CD4-positive, alpha-beta T cell treated with Interleukin-4 for 4 hours (primary cell): Measurements from ENCODE around the gene ZNF217.
"Not testable (repeated sequence)": the region's sequence is repeated elsewhere in the genome, so short reads cannot be mapped to it uniquely, and the experiment has no call there.

Experiments used
- DNase-seq: peaks from one replicate; pipeline ENCODE4 v3.0.0-alpha.2; 2020

Gene ZNF217

GRCh38 chr20:53621482-53622246 lies 28.0 kb upstream of the ZNF217 start:
- no peak for DNase-seq

- not testable (repeated sequence) for DNase-seq
Observed at GRCh38 chr20:53618490-53619000, 24.9 kb upstream of the ZNF217 start.

GRCh38 chr20:53617791-53618489 lies 24.3 kb upstream of the ZNF217 start:
- DNase-seq = no peak

GRCh38 chr20:53616489-53616888 lies 22.9 kb upstream of the ZNF217 start:
- not testable (repeated sequence) for DNase-seq

- DNase-seq = no peak
Observed at GRCh38 chr20:53613748-53614147, 20.1 kb upstream of the ZNF217 start.

GRCh38 chr20:53612289-53612688 lies 18.6 kb upstream of the ZNF217 start:
- not testable (repeated sequence) for DNase-seq

- no peak for DNase-seq
Observed at GRCh38 chr20:53611449-53611894, 17.8 kb upstream of the ZNF217 start.

GRCh38 chr20:53609491-53610445 lies 16.1 kb upstream of the ZNF217 start:
- DNase-seq = peak; percentile 81

GRCh38 chr20:53608456-53609452 lies 15.1 kb upstream of the ZNF217 start:
- no peak for DNase-seq

- DNase-seq = no peak
Observed at GRCh38 chr20:53608071-53608455, 14.4 kb upstream of the ZNF217 start.

- DNase-seq = no peak
Observed at GRCh38 chr20:53606364-53606985, 12.8 kb upstream of the ZNF217 start.

GRCh38 chr20:53605401-53605800 lies 11.8 kb upstream of the ZNF217 start:
- not testable (repeated sequence) for DNase-seq

- DNase-seq = not testable (repeated sequence)
Observed at GRCh38 chr20:53604846-53605245, 11.2 kb upstream of the ZNF217 start.

- DNase-seq = no peak
Observed at GRCh38 chr20:53602661-53603060, 9.0 kb upstream of the ZNF217 start.

- DNase-seq = no peak
Observed at GRCh38 chr20:53599910-53600632, 6.4 kb upstream of the ZNF217 start.

GRCh38 chr20:53599378-53599777 lies 5.7 kb upstream of the ZNF217 start:
- no peak for DNase-seq

GRCh38 chr20:53599044-53599362 lies 5.4 kb upstream of the ZNF217 start:
- DNase-seq = no peak

- DNase-seq = no peak
Observed at GRCh38 chr20:53598140-53599043, 4.8 kb upstream of the ZNF217 start.

GRCh38 chr20:53597521-53598120 lies 4.0 kb upstream of the ZNF217 start:
- DNase-seq = no peak
